CD4-positive, alpha-beta memory T cell (primary cell): Measurements from ENCODE around the gene SOBP. TPM values are rescaled to one million over a fixed set of nuclear protein-coding genes. Genes with fewer than 3 reads are reported as not detected.

Experiments
- CTCF ChIA-PET: fragments of 350-600 bp; sonication (Branson Sonifier 250); formaldehyde crosslinking; loops from one replicate; lab custom pipeline; 2021; ENCODE audit warnings: inconsistent platforms; ENCODE audit not compliant: partially characterized antibody; lab: Charles Lee
- POLR2A ChIA-PET: fragments of 350-600 bp; sonication (Branson Sonifier 250); formaldehyde crosslinking; loops from one replicate; lab custom pipeline; 2021; ENCODE audit not compliant: partially characterized antibody; lab: Charles Lee
- DNase-seq, 5 donors: peaks; one replicate each; pipeline versions ENCODE4 v3.0.0 to v3.0.0-alpha.2; 2020 to 2022; ENCODE audit warnings: mixed read lengths in 1 of 5
- H3K27ac ChIP-seq: one replicate; pipeline ENCODE4 v1.7.0; 2013; ENCODE audit warnings: low read depth, low read length
- H3K27me3 ChIP-seq: 2 replicates; pipeline ENCODE4 v1.7.0; 2013; ENCODE audit warnings: mild to moderate bottlenecking, low read length, moderate library complexity; ENCODE audit not compliant: insufficient read depth
- H3K36me3 ChIP-seq: 2 replicates; pipeline ENCODE4 v1.7.0; 2013; ENCODE audit warnings: mild to moderate bottlenecking, low read length, moderate library complexity; ENCODE audit not compliant: insufficient read depth
- H3K4me1 ChIP-seq: 2 replicates; pipeline ENCODE4 v1.7.0; 2013; ENCODE audit warnings: mild to moderate bottlenecking, low read length, moderate library complexity; ENCODE audit not compliant: insufficient read depth
- H3K4me3 ChIP-seq, 2 donors: one replicate each; pipeline ENCODE4 v1.7.0; 2013; ENCODE audit warnings: low read length in 2 of 2, mild to moderate bottlenecking in 1 of 2
- H3K9me3 ChIP-seq, 2 donors: one replicate each; pipeline ENCODE4 v1.7.0; 2013; ENCODE audit warnings: low read length in 2 of 2, control low read depth in 1 of 2; ENCODE audit not compliant: control insufficient read depth in 1 of 2
- H3K27ac Mint-ChIP-seq, 7 donors: one replicate each; pipeline ENCODE4 v1.8.0; 2020 to 2021; ENCODE audit warnings: mixed read lengths in 7 of 7, mild to moderate bottlenecking in 6 of 7, inconsistent platforms in 3 of 7, moderate library complexity in 3 of 7
- H3K27me3 Mint-ChIP-seq, 2 donors: one replicate each; pipeline ENCODE4 v1.8.0; 2020 to 2021; ENCODE audit warnings: mixed read lengths in 2 of 2
- H3K36me3 Mint-ChIP-seq, 2 donors: one replicate each; pipeline ENCODE4 v1.8.0; 2020 to 2021; ENCODE audit warnings: mixed read lengths in 2 of 2, inconsistent platforms in 1 of 2, mild to moderate bottlenecking in 1 of 2
- H3K4me1 Mint-ChIP-seq, 4 donors: one replicate each; pipeline ENCODE4 v1.8.0; 2020 to 2021; ENCODE audit warnings: mixed read lengths in 4 of 4, mild to moderate bottlenecking in 1 of 4
- H3K4me3 Mint-ChIP-seq, 8 donors: one replicate each; pipeline ENCODE4 v1.8.0; 2020 to 2021; ENCODE audit warnings: mixed read lengths in 8 of 8, mild to moderate bottlenecking in 7 of 8, moderate library complexity in 6 of 8, inconsistent platforms in 3 of 8
- H3K9me3 Mint-ChIP-seq, 8 donors: one replicate each; pipeline ENCODE4 v1.8.0; 2020 to 2021; ENCODE audit warnings: mixed read lengths in 8 of 8, mild to moderate bottlenecking in 5 of 8, inconsistent platforms in 3 of 8, moderate library complexity in 1 of 8
- intact Hi-C: fragments of 100-400 bp; cut with micrococcal nuclease; formaldehyde crosslinking; loops from one replicate; pipeline ENCODE4 v1.15.1; 2023
- polyA plus RNA-seq, 2 donors: library from polyadenylated mRNA; unstranded; fragments of 300-500 nt; fragmentation: Illumina TruSeq; gene quantifications; one replicate each; pipeline ENCODE4 v1.2.3, GENCODE V29; 2021
- total RNA-seq, 2 experiments: library from RNA; stranded (reverse); gene quantifications; one replicate each; pipeline ENCODE4 v1.2.3, GENCODE V29; 2021

SOBP gene
- total and polyA plus RNA-seq, 4 experiments from 2014 or later = 0.10 TPM; not detected in 3

DNA sequence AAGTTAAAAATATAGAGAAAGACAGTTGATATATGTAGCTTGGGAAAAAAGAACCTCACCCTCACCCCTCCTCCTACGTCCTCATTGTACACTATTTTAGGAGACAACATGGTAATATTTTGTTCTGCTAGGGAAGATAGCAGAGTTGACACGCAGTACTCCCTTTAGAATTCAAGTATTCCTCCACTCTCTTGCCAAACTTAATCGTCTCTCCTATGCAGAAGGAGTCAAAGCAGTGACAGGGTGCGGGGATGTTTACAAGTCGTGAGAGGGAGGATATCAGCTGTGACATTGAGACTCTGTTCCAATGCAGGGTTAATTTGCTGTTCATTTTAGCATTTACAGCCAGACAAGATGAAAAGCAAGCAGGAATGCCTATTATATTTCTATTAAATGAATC lies 97.5 kb downstream of the SOBP start:
- Histone ChIP-seq H3K4me3 (no peak overlapping the region), H3K9me3 (no peaks in the 10 kb centered on the region), H3K27ac (no peak overlapping the region), H3K4me1 (no peaks in the 10 kb centered on the region), H3K27me3 (no peaks in the 10 kb centered on the region), H3K36me3 (no peaks in the 10 kb centered on the region)
- no peak for DNase-seq
- Mint-ChIP-seq H3K4me3 (no peak overlapping the region), H3K27me3 (peaks cover 7 to 8% of the 10 kb centered on the region in 2 donors), H3K9me3 (no peaks in the 10 kb centered on the region), H3K36me3 (no peaks in the 10 kb centered on the region), H3K4me1 (no peaks in the 10 kb centered on the region), H3K27ac (peak overlapping the region in 1 of 7 donors; percentile 37)
- ChIA-PET CTCF (interaction anchor here (1.9 kb wide), 1 partner anchor 11 kb away, joined by 6 read pairs; no protein-coding TSS in a partner anchor), POLR2A (no interaction called here)
- intact Hi-C loops = no loop called here

DNA sequence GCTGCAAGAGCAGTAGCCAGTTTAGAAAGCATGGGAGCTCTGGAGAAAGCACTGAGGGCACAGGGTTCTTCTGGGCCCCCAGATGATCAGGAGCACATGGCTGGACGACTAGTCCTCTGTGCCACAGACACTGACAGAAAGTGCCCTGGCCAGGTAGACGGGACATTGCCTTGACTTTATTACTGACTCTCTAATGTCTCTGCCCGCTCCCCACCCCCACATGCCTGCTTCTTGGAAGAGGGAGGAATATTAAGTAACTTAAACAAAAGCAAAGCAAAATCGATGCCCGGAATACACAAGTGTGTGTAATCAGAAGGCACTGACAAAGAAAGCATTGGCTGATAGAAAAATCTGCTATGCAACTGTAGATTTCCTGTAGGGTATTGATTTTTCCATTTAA lies 99.3 kb downstream of the SOBP start:
- Mint-ChIP-seq H3K9me3 (no peaks in the 10 kb centered on the region), H3K27ac (no peak overlapping the region), H3K4me1 (no peaks in the 10 kb centered on the region), H3K27me3 (peaks cover 7 to 13% of the 10 kb centered on the region in 2 donors), H3K4me3 (no peak overlapping the region), H3K36me3 (no peaks in the 10 kb centered on the region)
- Histone ChIP-seq H3K36me3 (no peaks in the 10 kb centered on the region), H3K4me1 (no peaks in the 10 kb centered on the region), H3K4me3 (no peak overlapping the region), H3K27me3 (no peaks in the 10 kb centered on the region), H3K27ac (no peak overlapping the region), H3K9me3 (no peaks in the 10 kb centered on the region)
- intact Hi-C loops = no loop called here
- ChIA-PET CTCF (interaction anchor here (1.9 kb wide), 1 partner anchor 9 kb away, joined by 6 read pairs; no protein-coding TSS in a partner anchor), POLR2A (no interaction called here)
- no peak for DNase-seq

DNA sequence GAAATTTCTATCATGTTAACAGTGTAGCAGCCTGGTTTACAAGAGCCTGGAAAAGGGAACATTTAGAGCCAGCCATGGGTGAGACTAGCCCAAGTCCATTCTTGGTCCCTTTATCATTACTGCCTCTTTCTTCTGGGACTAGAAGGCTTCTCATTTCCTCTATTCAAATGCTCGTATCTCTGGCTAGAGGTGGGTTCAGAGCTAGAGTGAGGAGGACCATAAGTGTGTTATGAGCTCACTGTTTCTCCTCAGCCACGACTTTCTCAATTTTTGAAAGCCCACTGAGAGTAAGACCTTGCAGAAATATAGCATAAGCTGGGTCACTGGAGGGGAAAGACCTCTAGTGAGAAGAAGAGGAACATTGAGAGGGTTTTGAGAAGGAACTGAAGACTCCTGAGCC lies 100.0 kb downstream of the SOBP start:
- Mint-ChIP-seq H3K4me3 (no peak overlapping the region), H3K36me3 (no peaks in the 10 kb centered on the region), H3K27me3 (peaks cover 7 to 13% of the 10 kb centered on the region in 2 donors), H3K9me3 (no peaks in the 10 kb centered on the region), H3K4me1 (no peaks in the 10 kb centered on the region), H3K27ac (no peak overlapping the region)
- H3K9me3 ChIP-seq = no peaks in the 10 kb centered on the region
- DNase-seq = no peak
- no peak overlapping the region for H3K4me3 ChIP-seq
- intact Hi-C loops = no loop called here
- H3K27ac ChIP-seq = no peak overlapping the region
- ChIA-PET CTCF (no interaction called here), POLR2A (no interaction called here)
- no peaks in the 10 kb centered on the region for H3K27me3 ChIP-seq
- no peaks in the 10 kb centered on the region for H3K36me3 ChIP-seq
- no peaks in the 10 kb centered on the region for H3K4me1 ChIP-seq

DNA sequence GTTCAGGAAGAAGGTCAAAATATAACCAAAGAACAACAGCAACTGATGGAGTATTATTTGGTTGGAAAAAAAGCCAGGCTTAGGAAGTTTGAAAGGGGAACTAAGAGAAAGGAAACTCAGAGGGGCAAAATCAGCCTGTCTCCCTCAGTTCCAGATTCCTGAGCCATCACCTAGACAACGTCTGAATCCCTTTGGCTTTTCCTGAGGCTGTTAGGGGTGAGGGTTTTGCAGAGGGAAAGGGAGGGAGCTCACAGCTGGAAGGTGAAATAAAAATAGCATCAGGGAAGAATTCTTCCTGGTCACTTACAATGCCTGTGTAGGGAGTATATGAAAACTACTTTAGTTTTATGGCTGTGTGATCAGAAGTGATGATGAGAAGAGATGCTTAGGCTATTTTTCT lies 100.5 kb downstream of the SOBP start:
- Mint-ChIP-seq H3K4me3 (no peak overlapping the region), H3K4me1 (no peaks in the 10 kb centered on the region), H3K36me3 (no peaks in the 10 kb centered on the region), H3K27me3 (peaks cover 7 to 13% of the 10 kb centered on the region in 2 donors), H3K27ac (no peak overlapping the region), H3K9me3 (no peaks in the 10 kb centered on the region)
- Histone ChIP-seq H3K27ac (no peak overlapping the region), H3K4me1 (no peaks in the 10 kb centered on the region), H3K9me3 (no peaks in the 10 kb centered on the region), H3K4me3 (no peak overlapping the region), H3K36me3 (no peaks in the 10 kb centered on the region), H3K27me3 (no peaks in the 10 kb centered on the region)
- ChIA-PET POLR2A (no interaction called here), CTCF (no interaction called here)
- intact Hi-C loops = no loop called here
- DNase-seq = no peak

DNA sequence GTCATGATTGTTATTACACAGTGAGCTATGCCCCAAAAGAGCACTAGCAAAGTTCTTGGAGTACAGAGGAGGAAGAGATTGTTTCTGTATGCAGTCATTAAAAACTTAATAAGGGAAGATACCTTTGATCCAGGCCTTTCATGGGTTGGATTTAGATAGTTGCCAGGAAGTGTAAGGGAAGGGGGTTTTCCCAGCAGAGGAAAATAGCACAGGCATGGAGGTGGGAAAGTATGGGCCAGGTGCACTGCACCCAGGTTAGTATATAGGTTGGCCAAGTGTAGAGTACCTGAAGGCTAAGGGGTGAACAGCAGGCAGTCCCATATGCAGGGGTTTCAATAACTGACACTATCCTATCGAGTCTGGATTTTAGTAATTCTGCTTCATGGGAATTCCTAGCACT lies 101.4 kb downstream of the SOBP start:
- Mint-ChIP-seq H3K9me3 (no peaks in the 10 kb centered on the region), H3K36me3 (no peaks in the 10 kb centered on the region), H3K4me3 (no peak overlapping the region), H3K4me1 (no peaks in the 10 kb centered on the region), H3K27ac (no peak overlapping the region), H3K27me3 (peaks cover 7 to 13% of the 10 kb centered on the region in 2 donors)
- CTCF ChIA-PET = no interaction called here
- H3K4me1 ChIP-seq = no peaks in the 10 kb centered on the region
- intact Hi-C loops = no loop called here
- no peaks in the 10 kb centered on the region for H3K36me3 ChIP-seq
- H3K27ac ChIP-seq = no peak overlapping the region
- POLR2A ChIA-PET = no interaction called here
- H3K4me3 ChIP-seq = no peak overlapping the region
- no peak for DNase-seq
- H3K9me3 ChIP-seq = no peaks in the 10 kb centered on the region
- H3K27me3 ChIP-seq = no peaks in the 10 kb centered on the region

DNA sequence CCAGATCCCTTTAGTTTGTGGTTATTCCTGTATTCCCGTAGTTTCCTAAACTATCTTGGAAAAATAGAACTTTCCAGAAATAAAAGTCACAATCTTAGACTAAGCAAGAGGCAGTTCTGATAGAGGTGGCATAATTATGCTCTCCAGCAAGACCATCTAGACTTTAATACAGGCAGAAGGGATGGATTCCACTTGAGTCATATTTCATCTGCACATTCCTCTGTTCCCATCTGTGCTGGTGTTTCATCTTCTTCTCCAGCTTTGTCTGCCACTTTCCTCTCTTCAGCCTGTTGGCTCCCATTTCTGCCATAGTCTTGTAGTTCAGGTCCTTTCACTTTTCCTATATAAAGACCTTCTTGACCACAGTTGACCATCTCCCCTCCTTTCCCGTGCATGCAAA lies 102.9 kb downstream of the SOBP start:
- CTCF ChIA-PET = no interaction called here
- no peaks in the 10 kb centered on the region for H3K36me3 Mint-ChIP-seq
- H3K9me3 Mint-ChIP-seq = no peaks in the 10 kb centered on the region

DNA sequence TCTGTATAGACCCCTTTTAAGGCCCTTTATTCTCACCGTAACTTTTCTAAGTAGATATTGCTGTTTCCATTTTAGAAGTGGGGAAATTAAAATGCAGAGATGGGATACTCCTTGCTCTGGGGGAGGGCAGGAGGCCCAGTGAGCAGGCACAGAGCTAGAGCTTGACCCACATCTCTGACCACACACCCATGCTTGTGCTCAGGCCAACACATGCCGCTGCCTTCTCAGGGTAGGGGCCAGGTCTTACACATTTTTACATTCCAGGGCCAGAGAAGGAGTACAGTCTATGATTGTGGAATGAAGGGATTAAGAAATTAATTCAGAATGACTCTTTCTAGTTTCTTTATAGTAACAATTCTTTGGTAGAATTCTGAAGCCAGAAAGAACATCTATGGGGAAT lies 104.8 kb downstream of the SOBP start:
- Mint-ChIP-seq H3K27ac (no peak overlapping the region), H3K36me3 (no peaks in the 10 kb centered on the region)
- CTCF ChIA-PET = no interaction called here

More for the DNA sequence above, 102.9 kb downstream of the SOBP start:
- H3K4me1 ChIP-seq = no peaks in the 10 kb centered on the region
- H3K4me3 Mint-ChIP-seq = no peak overlapping the region
- no peaks in the 10 kb centered on the region for H3K4me1 Mint-ChIP-seq
- intact Hi-C loops = no loop called here
- H3K27me3 ChIP-seq = no peaks in the 10 kb centered on the region
- POLR2A ChIA-PET = no interaction called here
- H3K4me3 ChIP-seq = no peak overlapping the region
- no peak overlapping the region for H3K27ac Mint-ChIP-seq
- no peaks in the 10 kb centered on the region for H3K36me3 ChIP-seq
- no peaks in the 10 kb centered on the region for H3K9me3 ChIP-seq
- H3K27ac ChIP-seq = no peak overlapping the region
- DNase-seq = no peak
- peaks cover 7 to 13% of the 10 kb centered on the region in 2 donors for H3K27me3 Mint-ChIP-seq

DNA sequence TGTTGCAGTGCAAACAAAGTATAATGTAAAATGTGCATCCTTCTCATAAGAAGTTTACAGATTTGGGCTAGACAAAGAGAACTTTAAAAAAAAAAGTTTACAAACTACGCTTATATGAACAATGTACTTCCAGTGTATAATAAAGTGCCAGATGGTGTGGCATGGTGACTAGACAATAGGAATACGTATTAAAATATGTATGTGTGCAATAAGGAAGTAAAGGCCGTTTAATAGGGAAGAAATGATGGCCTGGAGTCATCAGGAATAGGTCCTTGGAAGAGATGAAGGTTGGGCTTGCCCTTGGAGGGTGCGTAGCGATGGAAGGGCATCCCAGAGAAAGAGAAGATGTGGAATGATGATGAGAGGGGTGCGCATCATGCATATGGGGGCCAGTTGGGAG lies 108.2 kb downstream of the SOBP start:
- Histone ChIP-seq H3K27me3 (no peaks in the 10 kb centered on the region), H3K27ac (no peak overlapping the region), H3K9me3 (no peaks in the 10 kb centered on the region), H3K4me1 (no peaks in the 10 kb centered on the region), H3K36me3 (no peaks in the 10 kb centered on the region), H3K4me3 (no peak overlapping the region)
- no peaks in the 10 kb centered on the region for H3K9me3 Mint-ChIP-seq
- H3K27me3 Mint-ChIP-seq = peaks cover 12 to 13% of the 10 kb centered on the region in 2 donors
- no peak overlapping the region for H3K4me3 Mint-ChIP-seq
- ChIA-PET POLR2A (no interaction called here), CTCF (interaction anchor here (2.1 kb wide), 1 partner anchor 10 kb away, joined by 6 read pairs; no protein-coding TSS in a partner anchor)
- no peak overlapping the region for H3K27ac Mint-ChIP-seq
- intact Hi-C loops = no loop called here
- no peak for DNase-seq
- H3K36me3 Mint-ChIP-seq = no peaks in the 10 kb centered on the region
- H3K4me1 Mint-ChIP-seq = no peaks in the 10 kb centered on the region

More for the DNA sequence above, 104.8 kb downstream of the SOBP start:
- no peaks in the 10 kb centered on the region for H3K4me1 ChIP-seq
- no peaks in the 10 kb centered on the region for H3K27me3 ChIP-seq
- no peaks in the 10 kb centered on the region for H3K9me3 ChIP-seq
- Mint-ChIP-seq H3K4me3 (no peak overlapping the region), H3K27me3 (peaks cover 14 to 18% of the 10 kb centered on the region in 2 donors), H3K4me1 (no peaks in the 10 kb centered on the region), H3K9me3 (no peaks in the 10 kb centered on the region)
- no peaks in the 10 kb centered on the region for H3K36me3 ChIP-seq
- H3K27ac ChIP-seq = no peak overlapping the region
- POLR2A ChIA-PET = no interaction called here
- intact Hi-C loops = no loop called here
- H3K4me3 ChIP-seq = no peak overlapping the region
- no peak for DNase-seq
